ENCODE results near the gene RBFA. TPM values are rescaled to one million over a fixed set of nuclear protein-coding genes. Genes with fewer than 3 reads are reported as not detected.

RBFA gene
- total and polyA plus RNA-seq, 2 of the 13 experiments (the other 11 are each of a cell fraction or from before 2014, with no cell fraction given): 29.7 to 42.4 TPM

DNA sequence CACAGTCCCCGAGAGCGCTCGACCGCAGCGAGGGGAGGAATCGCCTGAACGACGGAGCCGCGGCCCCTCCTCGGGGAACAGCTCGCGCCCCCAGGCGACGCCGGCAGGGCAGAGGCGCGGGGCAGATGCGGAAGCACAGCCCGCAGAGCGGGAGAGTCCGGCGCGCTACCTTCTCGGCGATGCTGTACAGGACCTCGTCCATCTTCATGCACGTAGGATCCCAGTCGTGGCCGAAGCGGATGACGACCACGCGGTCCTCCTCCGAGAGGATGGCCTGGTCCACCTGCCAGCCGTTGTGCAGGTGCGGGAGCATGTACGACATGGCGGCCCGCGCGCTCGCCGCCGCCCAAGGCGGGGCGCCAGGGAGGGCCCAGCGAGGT, 46.2 kb upstream of the RBFA start:
- Histone ChIP-seq H3K4me2 (ENCODE audit: low read depth, low read length) (peak overlapping the region; percentile 97), H2AFZ (ENCODE audit: low read length) (no peak overlapping the region), H3K9me3 (ENCODE audit: low read length) (no peaks in the 10 kb centered on the region), H3K4me3 (replicated peaks in 1 of 3; ENCODE audit: insufficient read depth in 1 of 3, low read depth in 2 of 3, low read length in 3 of 3) (peak overlapping the region; percentile 84 to 96 (median 85)), H3K36me3 (replicated peaks in 1 of 2; ENCODE audit: control insufficient read depth in 1 of 2, insufficient read depth in 2 of 2, low read length in 2 of 2) (peaks cover 3 to 13% of the 10 kb centered on the region in 2 experiments; a peak in 4 of 5 replicates), H4K20me1 (ENCODE audit: insufficient read depth, low read length) (peaks cover 31% of the 10 kb centered on the region), H3K4me1 (ENCODE audit: insufficient read depth, low read length) (peaks cover 51% of the 10 kb centered on the region), H3K9ac (ENCODE audit: insufficient read depth, low read depth, low read length) (peak overlapping the region; percentile 92), H3K79me2 (ENCODE audit: insufficient read depth, low read length) (peaks cover 54% of the 10 kb centered on the region), H3K27me3 (ENCODE audit: control insufficient read depth in 1 of 2, insufficient read depth in 2 of 2, low read length in 2 of 2) (no peaks in the 10 kb centered on the region; a peak in 1 of 5 replicates), H3K27ac (ENCODE audit: extremely low read length, insufficient read depth, low read length) (peak overlapping the region; percentile 85)
- intact Hi-C loops (cut with micrococcal nuclease; ENCODE audit: unreplicated experiment): loop anchor here (1.0 to 2.0 kb wide), 4 partner anchors 37 to 117 kb away; partner anchors contain the start of genes RBFA and SLC66A2
- 0% methylated on average over 4 of the region's 48 CpGs for WGBS (ENCODE audit: low lambda C conversion rate)
- BruUV-seq (replicated peaks): no TSS peak
- ChIA-PET POLR2A (interaction anchor here (0.9 to 6.1 kb wide), 6 partner anchors 21 to 121 kb away, joined by 3 to 45 read pairs (median 6); partner anchors contain the start of genes ADNP2, HSBP1L1 and RBFA), CTCF (ENCODE audit: low intra/inter-chr PET ratio, low total read pairs) (interaction anchor here (2.1 kb wide), 1 partner anchor 53 kb away, joined by 8 read pairs; no protein-coding TSS in a partner anchor)
- DNase-seq (ENCODE audit: low spot score): peak; percentile 45
- no peak for FAIRE-seq
- in situ Hi-C loops (cut with HindIII; ENCODE audit: extremely low pct_ligation_motif_present, low pct_unique_long_range_greater_than_20kb): loop anchor here (5.0 kb wide), 1 partner anchor 44 kb away; the partner anchor contains the start of gene RBFA
- ATAC-seq: peak; percentile 76
- TF ChIP-seq SMYD3 (CRISPR knock-in tag; IDR thresholded peaks at IDR 0.05) (peak; percentile 41; the same call in 1 of the 2 replicates), KMT2B (CRISPR knock-in tag; IDR thresholded peaks at IDR 0.05) (peak; percentile 41; the same call in 1 of the 2 replicates), ZNF773 (CRISPR knock-in tag; IDR thresholded peaks at IDR 0.05; ENCODE audit: borderline replicate concordance) (0 out of 2 replicates have a peak, but pooled peaks have one; percentile 18), ZNF605 (CRISPR knock-in tag; IDR thresholded peaks at IDR 0.05) (0 out of 2 replicates have a peak, but pooled peaks have one; percentile 67), HMGXB3 (CRISPR knock-in tag; IDR thresholded peaks at IDR 0.05; ENCODE audit: borderline replicate concordance) (0 out of 2 replicates have a peak, but pooled peaks have one; percentile 60), PHF21A (CRISPR knock-in tag; IDR thresholded peaks at IDR 0.05) (no peak; the same call in 1 of the 2 replicates), TAF1 (CRISPR knock-in tag; IDR thresholded peaks at IDR 0.05) (no peak; the same call in 1 of the 2 replicates), ETV6 (CRISPR knock-in tag; conservative IDR thresholded peaks at IDR 0.05) (peak; percentile 73; the same call in 1 of the 2 replicates), AGO2 (optimal IDR thresholded peaks at IDR 0.05; ENCODE audit: low read depth, low read length) (peak; percentile 44), MYNN (CRISPR knock-in tag; IDR thresholded peaks at IDR 0.05; ENCODE audit: low read depth) (peak; percentile 80; the same call in 1 of the 2 replicates), ZNF556 (CRISPR knock-in tag; IDR thresholded peaks at IDR 0.05; ENCODE audit: borderline replicate concordance) (peak; percentile 62), AKAP8 (CRISPR knock-in tag; IDR thresholded peaks at IDR 0.05) (no peak; the same call in 1 of the 2 replicates), ZNF543 (CRISPR knock-in tag; IDR thresholded peaks at IDR 0.05) (peak; percentile 69; the same call in 1 of the 2 replicates), ZNF784 (CRISPR knock-in tag; IDR thresholded peaks at IDR 0.05; ENCODE audit: borderline replicate concordance) (peak; percentile 17; the same call in 1 of the 2 replicates)
- TF ChIP-seq, protein P1, sequence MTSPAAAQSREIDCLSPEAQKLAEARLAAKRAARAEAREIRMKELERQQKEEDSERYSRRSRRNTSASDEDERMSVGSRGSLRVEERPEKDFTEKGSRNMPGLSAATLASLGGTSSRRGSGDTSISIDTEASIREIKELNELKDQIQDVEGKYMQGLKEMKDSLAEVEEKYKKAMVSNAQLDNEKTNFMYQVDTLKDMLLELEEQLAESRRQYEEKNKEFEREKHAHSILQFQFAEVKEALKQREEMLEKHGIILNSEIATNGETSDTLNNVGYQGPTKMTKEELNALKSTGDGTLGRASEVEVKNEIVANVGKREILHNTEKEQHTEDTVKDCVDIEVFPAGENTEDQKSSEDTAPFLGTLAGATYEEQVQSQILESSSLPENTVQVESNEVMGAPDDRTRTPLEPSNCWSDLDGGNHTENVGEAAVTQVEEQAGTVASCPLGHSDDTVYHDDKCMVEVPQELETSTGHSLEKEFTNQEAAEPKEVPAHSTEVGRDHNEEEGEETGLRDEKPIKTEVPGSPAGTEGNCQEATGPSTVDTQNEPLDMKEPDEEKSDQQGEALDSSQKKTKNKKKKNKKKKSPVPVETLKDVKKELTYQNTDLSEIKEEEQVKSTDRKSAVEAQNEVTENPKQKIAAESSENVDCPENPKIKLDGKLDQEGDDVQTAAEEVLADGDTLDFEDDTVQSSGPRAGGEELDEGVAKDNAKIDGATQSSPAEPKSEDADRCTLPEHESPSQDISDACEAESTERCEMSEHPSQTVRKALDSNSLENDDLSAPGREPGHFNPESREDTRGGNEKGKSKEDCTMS (CRISPR knock-in tag; conservative IDR thresholded peaks at IDR 0.05): no peak

All from HepG2 (cell line).